Suprapubic skin (tissue), 4 donors: ENCODE measurements around the gene ZNF410. TPM values are rescaled to one million over a fixed set of nuclear protein-coding genes. Genes with fewer than 3 reads are reported as not detected.

Experiments
- DNase-seq, 2 donors: peaks; one replicate each; pipeline ENCODE4 v3.0.0-alpha.2; 2019; ENCODE audit warnings: low spot score in 2 of 2
- H3K27ac ChIP-seq: fragments of 200-600 bp; sonication (generic); one replicate; pipeline ENCODE4 v1.5.1; 2019
- H3K27me3 ChIP-seq: fragments of 200-600 bp; sonication (generic); one replicate; pipeline ENCODE4 v1.5.1; 2019
- H3K36me3 ChIP-seq: fragments of 200-600 bp; sonication (generic); one replicate; pipeline ENCODE4 v1.5.1; 2019
- H3K4me1 ChIP-seq: fragments of 200-600 bp; sonication (generic); one replicate; pipeline ENCODE4 v1.5.1; 2019
- H3K4me3 ChIP-seq: fragments of 200-600 bp; sonication (generic); one replicate; pipeline ENCODE4 v1.5.1; 2019; ENCODE audit warnings: mild to moderate bottlenecking
- H3K9me3 ChIP-seq: fragments of 200-600 bp; sonication (generic); one replicate; pipeline ENCODE4 v1.5.1; 2019
- CTCF ChIP-seq, 2 donors: fragments of 200-600 bp in 1 of 2; fragments of 450-650 bp in 1 of 2; sonication (generic) in 1 of 2; IDR thresholded peaks; one replicate each; pipeline ENCODE4 v1.5.1; 2016 to 2019; ENCODE audit warnings: antibody characterized with exemption in 2 of 2, mild to moderate bottlenecking in 1 of 2, moderate library complexity in 1 of 2
- EP300 ChIP-seq: sonication (generic); formaldehyde crosslinking; IDR thresholded peaks from one replicate; pipeline ENCODE4 v1.6.1; 2017; ENCODE audit warnings: antibody characterized with exemption
- POLR2A ChIP-seq, 2 donors: fragments of 450-650 bp; IDR thresholded peaks; one replicate each; pipeline ENCODE4 v1.6.1; 2017; ENCODE audit warnings: antibody characterized with exemption in 2 of 2, mild to moderate bottlenecking in 2 of 2, moderate library complexity in 2 of 2
- POLR2AphosphoS5 ChIP-seq, 3 donors: sonication (generic); formaldehyde crosslinking; IDR thresholded peaks; one replicate each; pipeline ENCODE4 v1.6.1; 2017; ENCODE audit warnings: antibody characterized with exemption in 3 of 3
- WGBS: methylation state at CpG from one replicate; pipeline ENCODE4 v1.1.5; 2018; 5-methylcytosine and 5-hydroxymethylcytosine counted together
- total RNA-seq, 4 donors: library from RNA; depleted of rRNA; stranded (reverse); fragments of >200 nt; gene quantifications; one replicate each; pipeline ENCODE4 v1.1.0, GENCODE V29; 2016

ZNF410 gene
- total RNA-seq, 4 donors from 2014 or later: 51.9 to 71.2 (median 60.4) TPM

- WGBS: 88% methylated on average over 2 of the region's 2 CpGs
- no peak overlapping the region for H3K4me3 ChIP-seq
- DNase-seq: no peak
- no peak overlapping the region for H3K27ac ChIP-seq
- H3K4me1 ChIP-seq: no peaks in the 10 kb centered on the region
- H3K9me3 ChIP-seq: no peaks in the 10 kb centered on the region
- H3K36me3 ChIP-seq: peaks cover 58% of the 10 kb centered on the region
- TF ChIP-seq POLR2A (IDR thresholded peaks at IDR 0.05) (no peak), CTCF (IDR thresholded peaks at IDR 0.05) (no peak), EP300 (no peak), POLR2AphosphoS5 (IDR thresholded peaks at IDR 0.05) (no peak)
- no peaks in the 10 kb centered on the region for H3K27me3 ChIP-seq
Observed at GRCh38 chr14:73973497-73973896, 86.8 kb downstream of the ZNF410 start.

- no peak for DNase-seq
- Histone ChIP-seq H3K4me1 (no peaks in the 10 kb centered on the region), H3K27me3 (no peaks in the 10 kb centered on the region), H3K27ac (no peak overlapping the region), H3K36me3 (peaks cover 32% of the 10 kb centered on the region), H3K9me3 (no peaks in the 10 kb centered on the region), H3K4me3 (no peak overlapping the region)
- WGBS: 72% methylated on average over 6 of the region's 6 CpGs
- TF ChIP-seq CTCF (IDR thresholded peaks at IDR 0.05) (no peak), POLR2A (IDR thresholded peaks at IDR 0.05) (no peak), EP300 (no peak), POLR2AphosphoS5 (IDR thresholded peaks at IDR 0.05) (no peak)
Observed at GRCh38 chr14:73976125-73976524, 89.5 kb downstream of the ZNF410 start.

- Histone ChIP-seq H3K36me3 (peaks cover 28% of the 10 kb centered on the region), H3K9me3 (no peaks in the 10 kb centered on the region), H3K27me3 (no peaks in the 10 kb centered on the region), H3K4me1 (no peaks in the 10 kb centered on the region), H3K27ac (no peak overlapping the region), H3K4me3 (no peak overlapping the region)
- no peak for DNase-seq
- WGBS: 86% methylated on average over 4 of the region's 4 CpGs
- no peak for TF ChIP-seq CTCF (IDR thresholded peaks at IDR 0.05)
- TF ChIP-seq EP300: no peak
Observed at GRCh38 chr14:73977896-73978295, 91.2 kb downstream of the ZNF410 start.

Other genes starting within 250 kb of the ZNF410 start
- 1 to 10 TPM; 1.8 to 3.6 (median 2.6) TPM for gene DNAL1, start 241.9 kb upstream of the ZNF410 start, total RNA-seq
- 1 to 10 TPM; 5.2 to 9.8 (median 6.4) TPM for gene PNMA1, start 172.5 kb upstream of the ZNF410 start, total RNA-seq
- 10 to 100 TPM in 2 of 4 donors, 1 to 10 TPM in 2; 6.3 to 25.1 (median 10.3) TPM for gene PTGR2, start 35.0 kb upstream of the ZNF410 start, total RNA-seq
- gene FAM161B, start 63.2 kb downstream of the ZNF410 start, total RNA-seq: 1 to 10 TPM; 2.1 to 4.7 (median 3.5) TPM
- 10 to 100 TPM; 25.4 to 54.0 (median 42.3) TPM for gene COQ6, start 63.4 kb downstream of the ZNF410 start, total RNA-seq
- 10 to 100 TPM in 3 of 4 donors, 1 to 10 TPM in 1; 9.2 to 18.4 (median 11.6) TPM for gene ENTPD5, start 132.4 kb downstream of the ZNF410 start, total RNA-seq
- gene BBOF1, start 132.5 kb downstream of the ZNF410 start, total RNA-seq: 1 to 10 TPM; 2.4 to 5.3 (median 3.9) TPM
- 10 to 100 TPM; 14.7 to 25.7 (median 22.0) TPM for gene ALDH6A1, start 197.6 kb downstream of the ZNF410 start, total RNA-seq
- 1 to 10 TPM; 3.9 to 7.4 (median 5.2) TPM for gene LIN52, start 198.1 kb downstream of the ZNF410 start, total RNA-seq